Astrocyte of the cerebellum (primary cell): ENCODE results near the gene SLC38A6.

ENCODE experiments used
- DNase-seq: peaks from one replicate; pipeline ENCODE4 v3.0.0-alpha.2; 2011; ENCODE audit warnings: low read depth
- H3K4me3 ChIP-seq: 2 replicates; pipeline ENCODE4 v1.5.1; 2011; ENCODE audit warnings: mild to moderate bottlenecking, low read depth, low read length, moderate library complexity
- CTCF ChIP-seq: IDR thresholded peaks from 2 replicates; pipeline ENCODE4 v1.5.1; 2012; ENCODE audit warnings: low read length, low read depth, moderate library complexity, mild to moderate bottlenecking; ENCODE audit errors: missing control alignments
- in situ Hi-C: cut with HindIII; loops from 2 replicates; pipeline ENCODE4 v1.10.0; 2017; ENCODE audit warnings: low sequenced_read_pairs

The SLC38A6 gene

GRCh38 chr14:61101803-61102548 lies 120.9 kb downstream of the SLC38A6 start:
- TF ChIP-seq CTCF = no peak
- H3K4me3 ChIP-seq = no peak overlapping the region
- DNase-seq = no peak
- in situ Hi-C loops = loop anchor here (10.0 kb wide), 1 partner anchor 57 kb away; no protein-coding TSS in a partner anchor
